ENCODE data around the gene HPS4. TPM values are rescaled to one million over a fixed set of nuclear protein-coding genes. Genes with fewer than 3 reads are reported as not detected.

Gene HPS4
- total and polyA plus RNA-seq, 2 donors (not counting 1 experiment from before 2014, with no cell fraction given), result 23.0 to 37.7 TPM

- Histone ChIP-seq H3K36me3 (ENCODE audit: control insufficient read depth, insufficient read depth, low read length) (peaks cover 4% of the 10 kb centered on the region), H3K4me2 (ENCODE audit: extremely low read depth, insufficient read depth, low read length) (no peak overlapping the region)
- no peak for TF ChIP-seq EZH2 (IDR thresholded peaks at IDR 0.05; ENCODE audit: low read length, missing control alignments)
- no peak for TF ChIP-seq CTCF (conservative IDR thresholded peaks at IDR 0.05 in 1 of 2, IDR thresholded peaks at IDR 0.05 in 1 of 2; ENCODE audit: low read depth in 1 of 2, low read length in 2 of 2)
Observed at GRCh38 chr22:26477341-26477731, 6.2 kb downstream of the HPS4 start.

GRCh38 chr22:26476705-26477340, 6.8 kb downstream of the HPS4 start:
- TF ChIP-seq CTCF (conservative IDR thresholded peaks at IDR 0.05 in 1 of 2, IDR thresholded peaks at IDR 0.05 in 1 of 2; ENCODE audit: low read depth in 1 of 2, low read length in 2 of 2) (no peak), EZH2 (IDR thresholded peaks at IDR 0.05; ENCODE audit: low read length, missing control alignments) (no peak)
- Histone ChIP-seq H3K36me3 (ENCODE audit: control insufficient read depth, insufficient read depth, low read length) (peaks cover 4% of the 10 kb centered on the region), H4K20me1 (ENCODE audit: control insufficient read depth, extremely low read depth, insufficient read depth, low read length) (no peaks in the 10 kb centered on the region), H3K27me3 (ENCODE audit: control insufficient read depth, insufficient read depth, low read length) (no peaks in the 10 kb centered on the region), H3K4me3 (replicated peaks in 1 of 4; ENCODE audit: control extremely low read depth in 1 of 4, insufficient read depth in 1 of 4, low read depth in 3 of 4, low read length in 4 of 4) (no peak overlapping the region), H3K27ac (ENCODE audit: insufficient read depth, low read length) (no peak overlapping the region), H3K4me1 (ENCODE audit: control insufficient read depth, extremely low read depth, insufficient read depth, low read length) (no peaks in the 10 kb centered on the region), H3K4me2 (ENCODE audit: extremely low read depth, insufficient read depth, low read length) (no peak overlapping the region), H3K79me2 (ENCODE audit: control insufficient read depth, insufficient read depth, low read length) (no peaks in the 10 kb centered on the region), H3K9ac (ENCODE audit: insufficient read depth, low read length) (no peak overlapping the region), H2AFZ (ENCODE audit: low read length) (no peak overlapping the region), H3K9me3 (ENCODE audit: control insufficient read depth, insufficient read depth, low read depth, low read length) (no peaks in the 10 kb centered on the region)
- peak in 1 of 2 donors; percentile 94 for DNase-seq (ENCODE audit: low read depth in 2 of 2)

More at GRCh38 chr22:26477341-26477731, 6.2 kb downstream of the HPS4 start:
- no peak overlapping the region for H3K9ac ChIP-seq (ENCODE audit: insufficient read depth, low read length)
- no peak overlapping the region for H2AFZ ChIP-seq (ENCODE audit: low read length)
- no peaks in the 10 kb centered on the region for H3K4me1 ChIP-seq (ENCODE audit: control insufficient read depth, extremely low read depth, insufficient read depth, low read length)
- DNase-seq (ENCODE audit: low read depth in 2 of 2), result no peak
- H3K27ac ChIP-seq (ENCODE audit: insufficient read depth, low read length), result no peak overlapping the region
- no peaks in the 10 kb centered on the region for H4K20me1 ChIP-seq (ENCODE audit: control insufficient read depth, extremely low read depth, insufficient read depth, low read length)
- no peak overlapping the region for H3K4me3 ChIP-seq (replicated peaks in 1 of 4; ENCODE audit: control extremely low read depth in 1 of 4, insufficient read depth in 1 of 4, low read depth in 3 of 4, low read length in 4 of 4)
- no peaks in the 10 kb centered on the region for H3K27me3 ChIP-seq (ENCODE audit: control insufficient read depth, insufficient read depth, low read length)
- H3K79me2 ChIP-seq (ENCODE audit: control insufficient read depth, insufficient read depth, low read length), result no peaks in the 10 kb centered on the region
- H3K9me3 ChIP-seq (ENCODE audit: control insufficient read depth, insufficient read depth, low read depth, low read length), result no peaks in the 10 kb centered on the region

GRCh38 chr22:26474682-26475081, 8.9 kb downstream of the HPS4 start:
- Histone ChIP-seq H3K27ac (ENCODE audit: insufficient read depth, low read length) (no peak overlapping the region), H2AFZ (ENCODE audit: low read length) (no peak overlapping the region), H3K4me3 (replicated peaks in 1 of 4; ENCODE audit: control extremely low read depth in 1 of 4, insufficient read depth in 1 of 4, low read depth in 3 of 4, low read length in 4 of 4) (no peak overlapping the region), H3K27me3 (ENCODE audit: control insufficient read depth, insufficient read depth, low read length) (no peaks in the 10 kb centered on the region), H3K36me3 (ENCODE audit: control insufficient read depth, insufficient read depth, low read length) (peaks cover 12% of the 10 kb centered on the region), H3K9me3 (ENCODE audit: control insufficient read depth, insufficient read depth, low read depth, low read length) (no peaks in the 10 kb centered on the region), H3K79me2 (ENCODE audit: control insufficient read depth, insufficient read depth, low read length) (no peaks in the 10 kb centered on the region), H4K20me1 (ENCODE audit: control insufficient read depth, extremely low read depth, insufficient read depth, low read length) (no peaks in the 10 kb centered on the region), H3K4me2 (ENCODE audit: extremely low read depth, insufficient read depth, low read length) (no peak overlapping the region), H3K9ac (ENCODE audit: insufficient read depth, low read length) (no peak overlapping the region), H3K4me1 (ENCODE audit: control insufficient read depth, extremely low read depth, insufficient read depth, low read length) (peaks cover 5% of the 10 kb centered on the region)
- TF ChIP-seq EZH2 (IDR thresholded peaks at IDR 0.05; ENCODE audit: low read length, missing control alignments) (no peak), CTCF (conservative IDR thresholded peaks at IDR 0.05 in 1 of 2, IDR thresholded peaks at IDR 0.05 in 1 of 2; ENCODE audit: low read depth in 1 of 2, low read length in 2 of 2) (no peak)
- peak in 1 of 2 donors; percentile 68 for DNase-seq (ENCODE audit: low read depth in 2 of 2)
